ENCODE measurements around the gene GEN1. TPM values are rescaled to one million over a fixed set of nuclear protein-coding genes. Genes with fewer than 3 reads are reported as not detected.

Gene GEN1, protein sequence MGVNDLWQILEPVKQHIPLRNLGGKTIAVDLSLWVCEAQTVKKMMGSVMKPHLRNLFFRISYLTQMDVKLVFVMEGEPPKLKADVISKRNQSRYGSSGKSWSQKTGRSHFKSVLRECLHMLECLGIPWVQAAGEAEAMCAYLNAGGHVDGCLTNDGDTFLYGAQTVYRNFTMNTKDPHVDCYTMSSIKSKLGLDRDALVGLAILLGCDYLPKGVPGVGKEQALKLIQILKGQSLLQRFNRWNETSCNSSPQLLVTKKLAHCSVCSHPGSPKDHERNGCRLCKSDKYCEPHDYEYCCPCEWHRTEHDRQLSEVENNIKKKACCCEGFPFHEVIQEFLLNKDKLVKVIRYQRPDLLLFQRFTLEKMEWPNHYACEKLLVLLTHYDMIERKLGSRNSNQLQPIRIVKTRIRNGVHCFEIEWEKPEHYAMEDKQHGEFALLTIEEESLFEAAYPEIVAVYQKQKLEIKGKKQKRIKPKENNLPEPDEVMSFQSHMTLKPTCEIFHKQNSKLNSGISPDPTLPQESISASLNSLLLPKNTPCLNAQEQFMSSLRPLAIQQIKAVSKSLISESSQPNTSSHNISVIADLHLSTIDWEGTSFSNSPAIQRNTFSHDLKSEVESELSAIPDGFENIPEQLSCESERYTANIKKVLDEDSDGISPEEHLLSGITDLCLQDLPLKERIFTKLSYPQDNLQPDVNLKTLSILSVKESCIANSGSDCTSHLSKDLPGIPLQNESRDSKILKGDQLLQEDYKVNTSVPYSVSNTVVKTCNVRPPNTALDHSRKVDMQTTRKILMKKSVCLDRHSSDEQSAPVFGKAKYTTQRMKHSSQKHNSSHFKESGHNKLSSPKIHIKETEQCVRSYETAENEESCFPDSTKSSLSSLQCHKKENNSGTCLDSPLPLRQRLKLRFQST
- total RNA-seq, result 10 to 100 TPM; 37.1 to 44.0 TPM

DNA sequence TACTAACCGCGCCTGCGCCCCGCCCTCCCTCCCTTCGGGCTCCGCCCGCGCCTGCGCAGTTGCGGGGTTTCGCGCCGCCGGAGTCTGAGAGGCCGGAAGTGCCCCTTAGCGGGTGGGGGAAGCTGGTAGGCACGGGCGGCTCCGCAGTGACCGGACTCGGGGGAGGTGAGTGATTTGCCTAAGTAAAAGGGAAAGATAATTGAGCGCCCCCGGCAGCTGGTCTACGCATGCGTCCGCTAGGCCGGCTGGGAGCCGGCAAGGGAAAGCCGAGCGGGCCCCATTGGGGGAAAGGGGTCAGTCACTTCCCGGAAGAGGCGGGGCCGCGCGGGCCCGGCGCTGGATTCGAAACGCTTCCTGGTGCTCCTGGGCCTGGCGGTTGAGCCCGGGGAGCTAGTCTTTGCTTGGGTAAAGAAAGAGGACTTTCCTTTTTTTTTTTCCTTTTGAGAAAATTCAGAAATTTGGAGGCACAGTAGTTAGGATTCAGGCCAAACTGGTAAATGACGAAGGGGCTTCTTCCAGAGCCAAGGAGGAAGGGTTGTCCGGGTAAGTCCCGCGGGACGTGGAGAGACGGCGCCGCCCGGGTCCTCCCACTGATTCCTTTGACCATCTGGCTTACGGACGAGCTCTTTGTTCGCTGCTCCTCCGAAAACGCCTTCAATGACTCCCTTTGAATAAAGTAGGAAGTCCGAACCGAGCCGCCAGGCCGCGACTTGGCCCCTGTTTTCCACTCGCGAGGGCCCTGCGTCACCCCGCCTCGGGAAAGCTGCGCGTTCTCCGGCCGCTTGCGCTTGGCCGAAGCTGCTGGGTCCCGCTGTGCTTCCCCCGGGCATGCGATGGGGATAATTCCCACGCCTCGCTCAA lies at the start of gene GEN1, which contains the start of gene SMC6:
GEN1 (plus strand) TSS at position 336 of the 861 bp plus-strand sequence. CDS start 5,806 bp downstream, outside the sequence.
SMC6 (minus strand) TSS at position 8 of the 861 bp plus-strand sequence. CDS start 7,864 bp downstream, outside the sequence.
- Mint-ChIP-seq H3K4me3 (peak within 1 kb of the TSS; percentile 90), H3K4me1 (ENCODE audit: low read depth) (peaks cover 49% of the 10 kb centered on the region), H3K9me3 (ENCODE audit: insufficient read depth) (no peaks in the 10 kb centered on the region), H3K27ac (peak within 1 kb of the TSS; percentile 96), H3K36me3 (ENCODE audit: low read depth) (peaks cover 9% of the 10 kb centered on the region), H3K27me3 (ENCODE audit: low read depth) (no peaks in the 10 kb centered on the region)
- DNase-seq (peak; percentile 93), ATAC-seq (peak; percentile 88)
- ChIA-PET POLR2A (interaction anchor here (1.0 to 1.2 kb wide), 5 partner anchors 11 to 67 kb away, joined by 3 to 4 read pairs (median 3); no protein-coding TSS in a partner anchor), CTCF (no interaction called here)

DNA sequence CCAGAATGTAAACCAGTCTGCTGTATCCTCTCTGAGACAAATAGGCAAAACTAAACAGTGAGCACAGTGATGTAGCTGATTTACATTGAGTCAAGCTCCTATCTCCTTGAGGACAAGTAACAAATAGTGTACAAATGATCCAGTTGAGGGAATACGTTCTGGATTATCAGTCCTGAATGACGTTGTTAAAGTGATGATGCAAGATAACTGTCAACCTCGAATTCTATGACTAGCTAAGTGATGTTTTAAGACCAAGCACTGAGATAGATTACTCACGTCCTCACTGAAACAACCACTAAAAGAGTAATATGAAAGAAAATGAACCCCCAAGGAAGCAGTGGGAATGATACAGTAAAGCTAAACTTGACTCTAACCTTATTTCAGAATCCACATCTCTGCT lies 47.1 kb upstream of the GEN1 start:
- ChIA-PET CTCF (interaction anchor here (1.0 to 1.1 kb wide), 2 partner anchors 11 to 14 kb away, joined by 3 read pairs; no protein-coding TSS in a partner anchor), POLR2A (no interaction called here)
- Mint-ChIP-seq H3K4me3 (no peak overlapping the region), H3K36me3 (ENCODE audit: low read depth) (peaks cover 25% of the 10 kb centered on the region), H3K27me3 (ENCODE audit: low read depth) (no peaks in the 10 kb centered on the region), H3K27ac (no peak overlapping the region), H3K4me1 (ENCODE audit: low read depth) (no peaks in the 10 kb centered on the region), H3K9me3 (ENCODE audit: insufficient read depth) (no peaks in the 10 kb centered on the region)
- ATAC-seq, result no peak
- no peak for DNase-seq

DNA sequence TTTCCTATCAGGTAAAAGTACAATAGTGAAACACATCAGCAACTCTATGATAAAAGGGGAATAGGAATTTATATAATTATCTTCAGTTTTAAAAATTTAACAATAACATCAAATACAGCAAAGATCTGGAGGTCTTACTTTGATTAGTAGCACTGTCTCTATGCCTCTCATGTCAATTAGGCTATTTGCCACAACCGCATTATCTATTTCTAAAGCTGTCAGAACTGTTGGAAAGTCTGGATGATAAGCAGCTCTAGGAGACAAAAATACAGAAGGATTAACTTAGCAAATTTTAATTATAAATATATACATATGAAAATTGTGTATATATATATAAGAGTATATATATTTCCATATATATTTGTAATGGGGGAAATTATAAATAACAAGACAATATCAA lies 45.4 kb upstream of the GEN1 start:
- no peaks in the 10 kb centered on the region for H3K4me1 Mint-ChIP-seq (ENCODE audit: low read depth)
- H3K9me3 Mint-ChIP-seq (ENCODE audit: insufficient read depth), result no peaks in the 10 kb centered on the region
- no peak overlapping the region for H3K4me3 Mint-ChIP-seq
- peaks cover 32% of the 10 kb centered on the region for H3K36me3 Mint-ChIP-seq (ENCODE audit: low read depth)
- no peak for DNase-seq
- H3K27ac Mint-ChIP-seq, result no peak overlapping the region
- ChIA-PET POLR2A (no interaction called here), CTCF (interaction anchor here (0.8 kb wide), 1 partner anchor 17 kb away, joined by 3 read pairs; no protein-coding TSS in a partner anchor)
- no peaks in the 10 kb centered on the region for H3K27me3 Mint-ChIP-seq (ENCODE audit: low read depth)
- ATAC-seq, result no peak

DNA sequence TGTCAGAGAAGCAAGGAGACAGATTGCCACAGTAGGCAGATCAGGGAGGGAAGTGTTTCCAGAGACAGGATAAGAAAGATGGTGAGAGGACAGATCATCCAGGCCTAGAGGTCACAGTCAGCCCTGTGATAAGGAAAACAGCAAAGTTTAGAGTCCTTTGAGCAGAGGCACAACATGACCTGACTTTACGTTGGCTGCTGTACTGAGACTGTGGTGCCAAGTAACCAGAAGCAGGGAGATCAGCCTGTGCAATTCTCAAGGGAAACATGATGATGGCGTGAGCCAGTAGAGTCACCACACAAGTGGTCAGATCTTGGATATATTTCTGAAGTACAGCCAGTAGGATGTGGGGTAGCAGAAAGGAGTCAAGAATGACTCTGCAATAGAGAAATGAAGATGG lies 44.0 kb upstream of the GEN1 start:
- Mint-ChIP-seq H3K36me3 (ENCODE audit: low read depth) (peaks cover 32% of the 10 kb centered on the region), H3K4me3 (no peak overlapping the region), H3K27me3 (ENCODE audit: low read depth) (no peaks in the 10 kb centered on the region), H3K4me1 (ENCODE audit: low read depth) (no peaks in the 10 kb centered on the region), H3K9me3 (ENCODE audit: insufficient read depth) (no peaks in the 10 kb centered on the region), H3K27ac (no peak overlapping the region)
- POLR2A ChIA-PET, result no interaction called here
- CTCF ChIA-PET, result interaction anchor here (2.0 kb wide), 1 partner anchor 9 kb away, joined by 13 read pairs; no protein-coding TSS in a partner anchor
- no peak for ATAC-seq
- DNase-seq, result no peak

DNA sequence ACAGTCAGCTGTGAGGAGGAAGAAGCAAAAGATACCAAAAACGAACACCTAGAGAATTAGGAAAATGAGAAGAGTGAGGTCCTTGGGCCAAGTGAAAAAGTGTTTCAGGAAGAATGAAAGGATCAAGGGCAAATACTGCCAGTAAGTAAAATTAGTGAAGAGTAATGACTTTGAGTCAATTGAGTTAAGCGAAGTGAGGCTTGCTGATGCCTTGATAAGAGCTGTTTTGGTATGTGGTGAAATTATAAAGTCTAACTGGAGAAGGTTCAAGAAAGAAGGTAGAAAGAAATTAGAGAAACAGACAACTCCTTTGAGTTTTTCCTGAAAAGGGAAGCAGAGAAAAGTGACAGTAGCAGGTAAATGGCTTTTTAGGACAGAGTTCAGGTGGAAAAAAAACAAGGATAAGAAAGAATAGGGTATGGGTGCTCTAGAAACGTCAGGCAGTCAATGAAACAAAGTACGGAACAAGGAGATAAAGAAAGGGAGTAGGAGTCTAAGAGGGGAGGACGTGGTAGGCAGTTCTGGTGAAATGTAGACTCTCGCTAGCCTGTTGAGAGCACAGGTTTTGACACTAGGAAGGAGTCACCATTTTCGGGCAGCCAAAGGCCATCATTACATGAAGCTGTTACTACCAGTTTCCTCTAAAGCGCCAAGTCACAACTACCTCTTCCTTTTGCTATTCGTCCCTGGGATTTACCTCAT lies 43.2 kb upstream of the GEN1 start:
- Mint-ChIP-seq H3K9me3 (ENCODE audit: insufficient read depth) (no peaks in the 10 kb centered on the region), H3K36me3 (ENCODE audit: low read depth) (peaks cover 32% of the 10 kb centered on the region), H3K27ac (no peak overlapping the region), H3K4me3 (no peak overlapping the region), H3K4me1 (ENCODE audit: low read depth) (no peaks in the 10 kb centered on the region), H3K27me3 (ENCODE audit: low read depth) (no peaks in the 10 kb centered on the region)
- ChIA-PET POLR2A (no interaction called here), CTCF (interaction anchor here (2.0 kb wide), 1 partner anchor 8 kb away, joined by 13 read pairs; no protein-coding TSS in a partner anchor)
- ATAC-seq (no peak), DNase-seq (no peak)

DNA sequence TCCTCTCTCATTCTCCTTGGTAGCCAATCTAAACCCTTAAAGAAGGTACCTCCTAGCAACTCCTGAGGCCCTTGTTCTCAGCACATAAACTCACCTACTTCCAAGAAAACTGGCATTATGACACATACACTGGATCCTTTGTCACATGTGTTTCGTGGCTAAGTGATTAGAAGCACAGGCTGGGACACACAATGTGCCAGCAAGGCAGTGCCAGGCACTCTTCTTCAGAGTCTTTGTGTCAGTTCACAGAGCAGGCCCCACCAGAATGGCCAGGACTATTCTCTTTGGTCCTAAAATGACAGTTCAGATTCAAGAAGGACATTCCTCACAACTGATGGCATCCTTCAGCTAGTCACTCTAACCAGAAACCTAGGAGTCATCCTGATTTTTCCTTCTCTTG lies 40.6 kb upstream of the GEN1 start:
- H3K27me3 Mint-ChIP-seq (ENCODE audit: low read depth), result no peaks in the 10 kb centered on the region
- peaks cover 31% of the 10 kb centered on the region for H3K36me3 Mint-ChIP-seq (ENCODE audit: low read depth)
- no peak for DNase-seq
- H3K27ac Mint-ChIP-seq, result no peak overlapping the region
- H3K4me3 Mint-ChIP-seq, result no peak overlapping the region
- ChIA-PET CTCF (no interaction called here), POLR2A (no interaction called here)
- no peaks in the 10 kb centered on the region for H3K9me3 Mint-ChIP-seq (ENCODE audit: insufficient read depth)
- ATAC-seq, result no peak
- no peaks in the 10 kb centered on the region for H3K4me1 Mint-ChIP-seq (ENCODE audit: low read depth)

DNA sequence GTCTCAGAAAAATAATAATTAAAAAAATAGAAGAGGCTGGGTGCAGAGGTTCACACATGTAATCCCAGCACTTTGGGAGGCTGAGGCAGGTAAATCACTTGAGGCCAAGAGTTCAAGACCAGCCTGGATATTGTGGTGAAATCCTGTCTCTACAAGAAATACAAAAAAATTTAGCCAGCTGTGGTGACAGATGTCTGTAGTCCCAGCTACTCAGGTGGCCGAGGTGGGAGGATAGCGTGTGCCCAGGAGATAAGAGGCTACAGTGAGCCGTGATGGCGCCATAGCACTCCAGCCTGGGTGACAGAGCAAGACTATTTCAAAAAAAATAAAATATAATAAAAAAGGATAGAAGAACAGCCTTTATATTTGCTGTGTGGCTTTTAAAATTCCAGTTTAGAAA lies 36.3 kb upstream of the GEN1 start:
- CTCF ChIA-PET, result interaction anchor here (1.5 to 2.2 kb wide), 2 partner anchors 11 to 46 kb away, joined by 3 to 8 read pairs; no protein-coding TSS in a partner anchor
- no peak overlapping the region for H3K27ac Mint-ChIP-seq

DNA sequence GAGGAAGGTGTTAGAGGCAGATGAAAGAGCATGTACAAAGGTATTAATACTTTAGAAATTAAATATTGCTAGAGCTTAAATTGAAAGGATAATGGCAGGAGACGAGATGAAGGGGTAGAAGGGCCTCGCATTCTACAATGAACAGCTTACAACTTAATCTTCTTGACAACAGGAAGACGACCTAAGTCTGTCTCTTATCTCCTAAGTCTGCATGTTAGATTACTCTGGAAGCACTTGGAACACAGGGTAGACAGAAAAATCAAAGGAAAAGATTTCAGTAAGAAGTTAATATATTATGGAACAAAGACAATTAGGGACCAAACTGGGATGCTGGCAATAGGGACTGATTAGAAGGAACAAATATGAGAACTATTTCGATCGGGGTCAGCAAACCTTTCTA lies 35.2 kb upstream of the GEN1 start:
- Mint-ChIP-seq H3K9me3 (ENCODE audit: insufficient read depth) (no peaks in the 10 kb centered on the region), H3K4me3 (no peak overlapping the region), H3K27ac (no peak overlapping the region), H3K36me3 (ENCODE audit: low read depth) (peaks cover 35% of the 10 kb centered on the region), H3K4me1 (ENCODE audit: low read depth) (no peaks in the 10 kb centered on the region), H3K27me3 (ENCODE audit: low read depth) (no peaks in the 10 kb centered on the region)
- no peak for ATAC-seq
- ChIA-PET POLR2A (no interaction called here), CTCF (interaction anchor here (1.0 to 2.7 kb wide), 9 partner anchors 9 to 460 kb away, joined by 3 to 13 read pairs (median 7); no protein-coding TSS in a partner anchor)
- DNase-seq, result no peak

More for the DNA sequence above, 36.3 kb upstream of the GEN1 start:
- ATAC-seq, result no peak
- H3K27me3 Mint-ChIP-seq (ENCODE audit: low read depth), result no peaks in the 10 kb centered on the region
- no peaks in the 10 kb centered on the region for H3K4me1 Mint-ChIP-seq (ENCODE audit: low read depth)
- POLR2A ChIA-PET, result no interaction called here
- H3K9me3 Mint-ChIP-seq (ENCODE audit: insufficient read depth), result no peaks in the 10 kb centered on the region
- peaks cover 41% of the 10 kb centered on the region for H3K36me3 Mint-ChIP-seq (ENCODE audit: low read depth)
- H3K4me3 Mint-ChIP-seq, result no peak overlapping the region
- DNase-seq, result no peak

DNA sequence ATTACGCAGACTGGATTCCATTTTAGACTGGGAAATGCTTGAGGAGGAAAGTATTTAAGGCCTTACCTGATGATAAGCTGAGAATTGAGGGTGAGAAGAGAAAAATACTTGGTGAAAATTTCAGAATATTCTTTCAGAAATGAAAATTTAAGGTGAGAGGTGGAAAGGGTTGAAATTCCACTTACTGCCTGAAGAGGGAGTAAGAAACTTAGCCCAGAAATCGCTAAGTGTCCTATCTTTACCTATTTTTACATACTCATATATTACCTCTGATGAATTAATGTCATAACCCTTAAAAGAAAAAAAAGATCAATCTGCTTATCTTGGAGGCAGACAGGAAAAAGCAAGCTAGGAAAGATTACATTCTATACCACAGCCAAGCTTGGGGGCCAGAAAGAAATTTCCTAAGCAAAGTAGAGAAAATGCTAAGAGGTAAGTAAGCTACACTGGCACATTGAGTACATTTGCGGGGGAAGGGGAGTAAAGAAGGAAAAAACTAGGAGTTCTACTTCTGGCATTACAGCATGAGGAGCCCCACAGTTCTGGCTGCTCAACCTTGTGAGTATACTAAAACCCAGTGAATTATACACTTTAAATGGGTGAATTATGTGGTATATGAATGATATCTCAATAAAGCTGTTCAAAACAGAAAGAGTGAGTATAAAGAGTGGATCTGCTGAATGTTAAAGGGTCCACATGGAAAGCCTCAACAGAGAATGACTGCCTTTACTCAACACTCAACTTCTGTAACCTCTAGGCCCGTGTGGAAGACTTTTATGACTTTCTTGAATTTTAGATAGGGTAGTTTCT lies 34.2 kb upstream of the GEN1 start:
- DNase-seq, result no peak
- H3K9me3 Mint-ChIP-seq (ENCODE audit: insufficient read depth), result no peaks in the 10 kb centered on the region

DNA sequence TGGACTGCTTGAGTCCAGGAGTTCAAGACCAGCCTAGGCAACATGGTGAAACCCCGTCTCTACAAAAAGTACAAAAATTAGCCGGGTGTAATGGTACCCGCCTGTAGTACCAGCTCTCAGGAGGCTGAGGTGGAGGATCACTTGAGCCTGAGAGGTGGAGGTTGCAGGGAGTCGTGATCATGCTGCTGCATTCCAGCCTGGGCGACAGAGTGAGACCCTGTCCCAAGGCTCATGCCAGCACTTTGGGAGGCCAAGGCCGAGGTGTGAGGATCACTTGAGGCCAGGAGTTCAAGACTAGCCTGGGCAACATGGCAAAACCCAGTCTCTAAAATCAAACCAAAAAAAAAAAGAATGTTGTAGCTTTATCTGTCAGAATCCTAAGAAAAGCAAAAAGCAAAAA lies 25.7 kb upstream of the GEN1 start:
- no peak for DNase-seq
- no peak overlapping the region for H3K4me3 Mint-ChIP-seq
- no peak for ATAC-seq
- ChIA-PET CTCF (interaction anchor here (0.7 to 1.1 kb wide), 2 partner anchors 9 to 26 kb away, joined by 3 to 5 read pairs; no protein-coding TSS in a partner anchor), POLR2A (no interaction called here)
- H3K27ac Mint-ChIP-seq, result no peak overlapping the region
- H3K4me1 Mint-ChIP-seq (ENCODE audit: low read depth), result no peaks in the 10 kb centered on the region
- H3K27me3 Mint-ChIP-seq (ENCODE audit: low read depth), result no peaks in the 10 kb centered on the region
- no peaks in the 10 kb centered on the region for H3K9me3 Mint-ChIP-seq (ENCODE audit: insufficient read depth)
- H3K36me3 Mint-ChIP-seq (ENCODE audit: low read depth), result peaks cover 33% of the 10 kb centered on the region

More for the DNA sequence above, 34.2 kb upstream of the GEN1 start:
- ChIA-PET CTCF (interaction anchor here (0.7 to 2.7 kb wide), 25 partner anchors 8 to 458 kb away, joined by 3 to 13 read pairs (median 5); no protein-coding TSS in a partner anchor), POLR2A (no interaction called here)
- ATAC-seq, result no peak
- no peaks in the 10 kb centered on the region for H3K27me3 Mint-ChIP-seq (ENCODE audit: low read depth)
- H3K4me1 Mint-ChIP-seq (ENCODE audit: low read depth), result no peaks in the 10 kb centered on the region
- H3K36me3 Mint-ChIP-seq (ENCODE audit: low read depth), result peaks cover 32% of the 10 kb centered on the region
- no peak overlapping the region for H3K27ac Mint-ChIP-seq
- H3K4me3 Mint-ChIP-seq, result no peak overlapping the region
